ENCODE data around the gene GATB.

GATB gene

GRCh38 chr4:151664289-151664688 lies 96.5 kb downstream of the GATB start:
- Histone ChIP-seq H3K27me3 (no peaks in the 10 kb centered on the region), H3K9me3 (no peaks in the 10 kb centered on the region), H3K4me1 (ENCODE audit: control insufficient read depth in 1 of 2, insufficient read depth in 1 of 2, low read depth in 1 of 2, low read length in 1 of 2) (no peaks in the 10 kb centered on the region), H3K27ac (no peak overlapping the region), H3K36me3 (no peaks in the 10 kb centered on the region), H3K4me3 (ENCODE audit: low read depth in 1 of 2, low read length in 1 of 2) (no peak overlapping the region)
- TF ChIP-seq, protein P1, sequence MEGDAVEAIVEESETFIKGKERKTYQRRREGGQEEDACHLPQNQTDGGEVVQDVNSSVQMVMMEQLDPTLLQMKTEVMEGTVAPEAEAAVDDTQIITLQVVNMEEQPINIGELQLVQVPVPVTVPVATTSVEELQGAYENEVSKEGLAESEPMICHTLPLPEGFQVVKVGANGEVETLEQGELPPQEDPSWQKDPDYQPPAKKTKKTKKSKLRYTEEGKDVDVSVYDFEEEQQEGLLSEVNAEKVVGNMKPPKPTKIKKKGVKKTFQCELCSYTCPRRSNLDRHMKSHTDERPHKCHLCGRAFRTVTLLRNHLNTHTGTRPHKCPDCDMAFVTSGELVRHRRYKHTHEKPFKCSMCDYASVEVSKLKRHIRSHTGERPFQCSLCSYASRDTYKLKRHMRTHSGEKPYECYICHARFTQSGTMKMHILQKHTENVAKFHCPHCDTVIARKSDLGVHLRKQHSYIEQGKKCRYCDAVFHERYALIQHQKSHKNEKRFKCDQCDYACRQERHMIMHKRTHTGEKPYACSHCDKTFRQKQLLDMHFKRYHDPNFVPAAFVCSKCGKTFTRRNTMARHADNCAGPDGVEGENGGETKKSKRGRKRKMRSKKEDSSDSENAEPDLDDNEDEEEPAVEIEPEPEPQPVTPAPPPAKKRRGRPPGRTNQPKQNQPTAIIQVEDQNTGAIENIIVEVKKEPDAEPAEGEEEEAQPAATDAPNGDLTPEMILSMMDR (IDR thresholded peaks at IDR 0.05): no peak

DNA sequence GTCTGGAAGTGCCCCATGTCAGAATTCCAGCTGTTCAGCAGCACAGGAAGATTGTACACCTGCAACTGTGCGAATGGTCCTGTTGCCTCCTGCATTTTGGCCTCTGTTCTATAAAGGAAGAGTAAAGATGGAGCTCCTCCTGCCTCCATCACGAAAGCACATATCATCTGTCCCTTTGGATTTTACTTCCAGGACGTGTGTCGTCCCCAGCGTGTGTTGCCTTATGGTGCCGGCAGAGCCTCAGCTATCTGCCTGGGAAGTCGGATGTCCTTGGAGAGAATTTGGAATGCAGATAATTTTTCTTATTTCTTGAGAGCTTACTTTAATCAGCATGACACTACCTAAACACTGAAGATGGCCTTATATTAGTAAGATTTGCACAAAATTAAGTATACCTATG lies 97.7 kb downstream of the GATB start:
- Histone ChIP-seq H3K36me3 (peaks cover 3% of the 10 kb centered on the region), H3K4me1 (ENCODE audit: control insufficient read depth in 1 of 2, insufficient read depth in 1 of 2, low read depth in 1 of 2, low read length in 1 of 2) (no peaks in the 10 kb centered on the region), H3K4me3 (ENCODE audit: low read depth in 1 of 2, low read length in 1 of 2) (no peak overlapping the region), H3K9me3 (no peaks in the 10 kb centered on the region), H3K27ac (no peak overlapping the region), H3K27me3 (no peaks in the 10 kb centered on the region)
- TF ChIP-seq, protein P1 (IDR thresholded peaks at IDR 0.05): no peak

- Histone ChIP-seq H3K27ac (no peak overlapping the region), H3K4me3 (ENCODE audit: low read depth in 1 of 2, low read length in 1 of 2) (no peak overlapping the region), H3K27me3 (no peaks in the 10 kb centered on the region), H3K4me1 (ENCODE audit: control insufficient read depth in 1 of 2, insufficient read depth in 1 of 2, low read depth in 1 of 2, low read length in 1 of 2) (no peaks in the 10 kb centered on the region), H3K36me3 (peaks cover 14% of the 10 kb centered on the region), H3K9me3 (no peaks in the 10 kb centered on the region)
- TF ChIP-seq, protein P1 (IDR thresholded peaks at IDR 0.05): no peak
Observed at GRCh38 chr4:151661873-151662272, 98.9 kb downstream of the GATB start.

DNA sequence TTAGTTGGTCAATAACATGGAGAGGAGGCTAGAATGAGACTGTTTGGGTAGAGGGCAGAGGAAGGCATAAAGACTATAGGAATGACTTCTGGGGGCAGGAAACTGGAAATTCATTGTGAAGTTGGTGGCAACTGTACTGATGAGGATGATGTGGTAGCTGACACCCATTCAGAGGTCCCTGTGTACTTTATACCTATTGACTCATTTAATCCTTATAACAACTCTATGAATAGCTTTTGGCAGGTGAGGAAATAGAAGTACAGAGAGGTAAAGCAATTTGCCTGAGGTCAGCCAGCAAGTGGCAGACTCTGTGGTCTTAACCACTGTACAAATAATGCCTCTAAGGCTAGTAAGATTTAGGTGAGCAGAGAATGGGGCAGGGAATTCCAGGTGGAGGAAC lies 100.1 kb downstream of the GATB start:
- Histone ChIP-seq H3K9me3 (no peaks in the 10 kb centered on the region), H3K27me3 (no peaks in the 10 kb centered on the region), H3K27ac (no peak overlapping the region), H3K4me1 (ENCODE audit: control insufficient read depth in 1 of 2, insufficient read depth in 1 of 2, low read depth in 1 of 2, low read length in 1 of 2) (no peaks in the 10 kb centered on the region), H3K4me3 (ENCODE audit: low read depth in 1 of 2, low read length in 1 of 2) (no peak overlapping the region), H3K36me3 (peaks cover 20% of the 10 kb centered on the region)
- TF ChIP-seq, protein P1 (IDR thresholded peaks at IDR 0.05): no peak

DNA sequence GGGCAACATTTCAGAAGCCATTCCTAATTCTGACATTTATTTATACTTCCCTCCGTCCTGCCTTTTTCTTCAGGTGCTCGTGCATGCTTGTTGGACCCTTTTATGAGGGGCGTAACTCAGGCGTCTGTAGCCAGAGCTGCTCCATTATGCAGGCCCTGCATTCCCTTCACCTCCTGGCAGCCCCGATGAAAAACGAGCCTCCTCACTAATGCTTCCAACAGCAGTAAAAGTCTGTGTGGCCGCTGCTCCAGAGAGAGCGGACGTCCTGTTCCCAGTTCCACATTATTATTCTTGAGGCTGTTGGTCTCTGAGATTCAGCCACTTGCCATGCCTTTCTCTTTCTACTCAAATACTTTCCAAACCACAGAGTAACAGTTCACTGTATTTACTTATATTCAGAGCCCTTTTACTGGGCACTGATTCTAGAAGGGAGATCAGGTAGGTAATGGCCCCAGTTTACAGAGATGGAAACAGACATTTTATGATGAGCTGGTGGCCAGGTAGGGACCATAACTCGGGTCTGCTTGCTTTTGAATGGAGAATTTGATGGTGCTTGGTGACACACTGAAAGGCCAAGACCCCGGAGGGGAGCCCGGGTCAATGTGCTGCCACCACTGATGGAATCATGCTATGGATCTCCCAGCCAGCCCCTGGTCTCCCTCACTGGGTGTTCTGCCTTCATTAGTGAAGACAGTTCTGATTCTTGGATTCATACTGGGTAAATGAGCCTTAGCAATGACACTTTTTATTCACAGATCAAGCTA lies 101.0 kb downstream of the GATB start:
- Histone ChIP-seq H3K27me3 (no peaks in the 10 kb centered on the region), H3K4me1 (ENCODE audit: control insufficient read depth in 1 of 2, insufficient read depth in 1 of 2, low read depth in 1 of 2, low read length in 1 of 2) (no peaks in the 10 kb centered on the region), H3K9me3 (no peaks in the 10 kb centered on the region), H3K4me3 (ENCODE audit: low read depth in 1 of 2, low read length in 1 of 2) (no peak overlapping the region), H3K27ac (no peak overlapping the region), H3K36me3 (peaks cover 20% of the 10 kb centered on the region)
- TF ChIP-seq, protein P1 (IDR thresholded peaks at IDR 0.05): no peak

Data from neutrophil (primary cell).